ENCODE results near the gene KLHL21.

The KLHL21 gene

GRCh38 chr1:6569033-6569432 lies 33.6 kb downstream of the KLHL21 start:
- TF ChIP-seq EP300 (IDR thresholded peaks at IDR 0.05; ENCODE audit: borderline replicate concordance): no peak

- TF ChIP-seq NFIC (IDR thresholded peaks at IDR 0.05) (no peak), EGR1 (IDR thresholded peaks at IDR 0.05) (no peak), TCF12 (IDR thresholded peaks at IDR 0.05; ENCODE audit: low read depth) (no peak), TAF1 (IDR thresholded peaks at IDR 0.05; ENCODE audit: low read depth) (no peak), YY1 (IDR thresholded peaks at IDR 0.05; ENCODE audit: low read depth) (no peak), TEAD4 (IDR thresholded peaks at IDR 0.05) (no peak), FOXM1 (IDR thresholded peaks at IDR 0.05; ENCODE audit: borderline replicate concordance, low read depth) (no peak), ZBTB7A (IDR thresholded peaks at IDR 0.05; ENCODE audit: low read depth) (no peak), CREB1 (IDR thresholded peaks at IDR 0.05; ENCODE audit: low read depth) (no peak), USF1 (IDR thresholded peaks at IDR 0.05) (no peak), RAD21 (IDR thresholded peaks at IDR 0.05; ENCODE audit: low read depth) (no peak), MAX (IDR thresholded peaks at IDR 0.05) (no peak), EP300 (IDR thresholded peaks at IDR 0.05; ENCODE audit: borderline replicate concordance) (no peak), REST (IDR thresholded peaks at IDR 0.05; ENCODE audit: low read depth) (no peak), CEBPB (IDR thresholded peaks at IDR 0.05) (no peak)
Measured at GRCh38 chr1:6560267-6560666, 42.4 kb downstream of the KLHL21 start.

GRCh38 chr1:6557597-6557996 lies 45.1 kb downstream of the KLHL21 start:
- TF ChIP-seq REST (IDR thresholded peaks at IDR 0.05; ENCODE audit: low read depth) (no peak), EP300 (IDR thresholded peaks at IDR 0.05; ENCODE audit: borderline replicate concordance) (no peak), RAD21 (IDR thresholded peaks at IDR 0.05; ENCODE audit: low read depth) (no peak), TCF12 (IDR thresholded peaks at IDR 0.05; ENCODE audit: low read depth) (no peak), FOXM1 (IDR thresholded peaks at IDR 0.05; ENCODE audit: borderline replicate concordance, low read depth) (no peak), YY1 (IDR thresholded peaks at IDR 0.05; ENCODE audit: low read depth) (no peak), TEAD4 (IDR thresholded peaks at IDR 0.05) (no peak), NFIC (IDR thresholded peaks at IDR 0.05) (no peak), TAF1 (IDR thresholded peaks at IDR 0.05; ENCODE audit: low read depth) (no peak), CREB1 (IDR thresholded peaks at IDR 0.05; ENCODE audit: low read depth) (no peak), MAX (IDR thresholded peaks at IDR 0.05) (no peak), EGR1 (IDR thresholded peaks at IDR 0.05) (no peak)

GRCh38 chr1:6554907-6555778 lies 47.5 kb downstream of the KLHL21 start, which contains the start of gene TAS1R1:
TAS1R1 (plus strand) TSS chr1:6555307; CDS start chr1:6555374, 67 bp downstream.
- TF ChIP-seq REST (IDR thresholded peaks at IDR 0.05; ENCODE audit: low read depth): no peak
- TF ChIP-seq EP300 (IDR thresholded peaks at IDR 0.05; ENCODE audit: borderline replicate concordance): no peak
- no peak for TF ChIP-seq CEBPB (IDR thresholded peaks at IDR 0.05)
- no peak for TF ChIP-seq MAX (IDR thresholded peaks at IDR 0.05)
- no peak for TF ChIP-seq TAF1 (IDR thresholded peaks at IDR 0.05; ENCODE audit: low read depth)
- TF ChIP-seq TEAD4 (IDR thresholded peaks at IDR 0.05): no peak
- TF ChIP-seq RAD21 (IDR thresholded peaks at IDR 0.05; ENCODE audit: low read depth): no peak
- TF ChIP-seq ZBTB7A (IDR thresholded peaks at IDR 0.05; ENCODE audit: low read depth): no peak
- TF ChIP-seq CREB1 (IDR thresholded peaks at IDR 0.05; ENCODE audit: low read depth): no peak
- no peak for TF ChIP-seq TCF12 (IDR thresholded peaks at IDR 0.05; ENCODE audit: low read depth)
- TF ChIP-seq NFIC (IDR thresholded peaks at IDR 0.05): no peak
- TF ChIP-seq EGR1 (IDR thresholded peaks at IDR 0.05): no peak
- TF ChIP-seq FOXM1 (IDR thresholded peaks at IDR 0.05; ENCODE audit: borderline replicate concordance, low read depth): no peak
